Measurements from ENCODE around the gene KRT73.

Gene KRT73

GRCh38 chr12:52655720-52656124 is 37.4 kb upstream of the KRT73 start:
- H3K4me3 ChIP-seq (ENCODE audit: low read depth, low read length) = no peak overlapping the region
- no peak for DNase-seq (ENCODE audit: low read depth)
- TF ChIP-seq CTCF (IDR thresholded peaks at IDR 0.05; ENCODE audit: insufficient read depth, low read depth, low read length, missing control alignments) = no peak

GRCh38 chr12:52655251-52655650 is 36.9 kb upstream of the KRT73 start:
- TF ChIP-seq CTCF (IDR thresholded peaks at IDR 0.05; ENCODE audit: insufficient read depth, low read depth, low read length, missing control alignments) = no peak
- no peak for DNase-seq (ENCODE audit: low read depth)
- H3K4me3 ChIP-seq (ENCODE audit: low read depth, low read length) = no peak overlapping the region

- H3K4me3 ChIP-seq (ENCODE audit: low read depth, low read length) = no peak within 1 kb of the TSS
- no peak for DNase-seq (ENCODE audit: low read depth)
- no peak for TF ChIP-seq CTCF (IDR thresholded peaks at IDR 0.05; ENCODE audit: insufficient read depth, low read depth, low read length, missing control alignments)
These were observed 33.4 kb upstream of the KRT73 start, which contains the start of gene KRT2 for GRCh38 chr12:52651726-52652261. TSS of gene KRT2 (minus strand) at chr12:52652211. CDS start at chr12:52652142, 69 bp downstream.

- TF ChIP-seq CTCF (IDR thresholded peaks at IDR 0.05; ENCODE audit: insufficient read depth, low read depth, low read length, missing control alignments) = no peak
- no peak overlapping the region for H3K4me3 ChIP-seq (ENCODE audit: low read depth, low read length)
- peak; percentile 9 for DNase-seq (ENCODE audit: low read depth)
These were observed 32.2 kb upstream of the KRT73 start for GRCh38 chr12:52650520-52651081.

GRCh38 chr12:52649066-52649465 is 30.7 kb upstream of the KRT73 start:
- TF ChIP-seq CTCF (IDR thresholded peaks at IDR 0.05; ENCODE audit: insufficient read depth, low read depth, low read length, missing control alignments) = no peak
- H3K4me3 ChIP-seq (ENCODE audit: low read depth, low read length) = no peak overlapping the region
- DNase-seq (ENCODE audit: low read depth) = no peak

GRCh38 chr12:52648012-52648550 is 29.7 kb upstream of the KRT73 start:
- no peak overlapping the region for H3K4me3 ChIP-seq (ENCODE audit: low read depth, low read length)
- no peak for DNase-seq (ENCODE audit: low read depth)
- TF ChIP-seq CTCF (IDR thresholded peaks at IDR 0.05; ENCODE audit: insufficient read depth, low read depth, low read length, missing control alignments) = no peak

GRCh38 chr12:52647601-52648000 is 29.2 kb upstream of the KRT73 start:
- TF ChIP-seq CTCF (IDR thresholded peaks at IDR 0.05; ENCODE audit: insufficient read depth, low read depth, low read length, missing control alignments) = no peak
- H3K4me3 ChIP-seq (ENCODE audit: low read depth, low read length) = no peak overlapping the region
- DNase-seq (ENCODE audit: low read depth) = no peak

Measured in GM12865 (cell line).